Erythroblast (primary cell): ENCODE data around the gene ELOVL5.

Source experiments
- GATA1 ChIP-seq: IDR thresholded peaks from 2 replicates; pipeline ENCODE4 v1.6.1; 2011; ENCODE audit warnings: low read depth, mild to moderate bottlenecking, control low read depth, low read length, moderate library complexity
- POLR2A ChIP-seq: IDR thresholded peaks from 2 replicates; pipeline ENCODE4 v1.6.1; 2011; ENCODE audit warnings: mild to moderate bottlenecking, low read length

DNA sequence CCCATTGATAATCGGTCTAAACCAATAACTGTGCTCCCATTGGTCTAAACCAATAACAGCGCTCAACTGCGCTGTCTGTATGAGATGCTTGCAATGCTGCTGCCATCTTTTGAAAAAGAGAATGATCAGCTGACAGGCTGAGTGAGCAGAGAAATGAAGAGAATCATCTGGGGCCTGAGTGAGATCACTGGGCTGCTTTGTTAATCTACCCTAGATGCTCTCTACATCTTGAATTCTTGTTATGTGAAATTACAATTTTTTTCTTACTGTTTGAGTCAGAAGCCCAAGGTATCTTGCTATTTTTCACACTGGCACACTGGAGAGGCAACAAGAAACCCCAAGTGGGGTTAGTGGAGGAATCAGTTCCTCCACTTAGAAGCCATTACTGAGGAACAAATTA, 108.6 kb downstream of the ELOVL5 start:
- TF ChIP-seq POLR2A (no peak), GATA1 (no peak)
